NCI-H510A (cell line): Measurements from ENCODE around the gene MRPL32.

Experiments used
- DNase-seq: peaks from one replicate; lab custom pipeline; 2025; lab: John Stamatoyannopoulos, UW

The MRPL32 gene

DNA sequence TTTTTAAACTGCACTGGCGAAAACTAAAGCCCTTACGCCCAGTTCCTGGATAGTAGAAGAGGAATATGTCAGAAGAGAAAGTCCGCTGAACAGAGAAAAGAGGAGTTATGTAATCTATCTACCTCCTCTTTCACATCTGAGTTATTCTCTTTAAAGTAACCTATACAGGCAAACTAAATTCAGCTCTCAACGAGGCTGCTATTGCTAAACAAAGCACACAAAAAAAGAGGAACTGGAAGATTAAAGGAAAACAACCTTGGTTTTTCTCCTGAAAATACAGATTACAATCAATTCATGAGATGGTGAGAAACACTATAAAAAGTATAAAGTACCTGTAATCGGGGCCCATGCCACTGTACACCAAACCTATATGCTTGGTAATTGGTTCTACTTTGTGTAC is 6.0 kb upstream of the MRPL32 start:
- DNase-seq = no peak

DNA sequence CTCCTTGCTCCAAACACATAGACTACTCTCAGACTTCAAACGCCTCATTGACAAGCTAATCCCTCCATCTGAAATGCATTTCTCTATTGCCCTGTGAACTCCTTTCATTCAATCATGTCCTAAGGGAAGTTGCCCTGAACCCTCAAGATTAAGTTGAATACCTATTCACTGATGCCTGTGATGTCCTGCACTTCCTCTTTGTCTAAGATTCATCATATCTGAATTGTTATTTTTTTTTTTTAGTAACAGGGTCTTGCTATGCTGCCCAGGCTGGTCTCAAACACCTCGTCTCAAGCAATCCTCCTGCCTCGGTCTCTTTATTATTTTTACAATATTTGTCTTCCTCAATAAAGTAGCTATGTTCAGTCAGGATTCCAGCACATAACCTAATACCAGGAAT is 3.4 kb upstream of the MRPL32 start:
- no peak for DNase-seq

DNA sequence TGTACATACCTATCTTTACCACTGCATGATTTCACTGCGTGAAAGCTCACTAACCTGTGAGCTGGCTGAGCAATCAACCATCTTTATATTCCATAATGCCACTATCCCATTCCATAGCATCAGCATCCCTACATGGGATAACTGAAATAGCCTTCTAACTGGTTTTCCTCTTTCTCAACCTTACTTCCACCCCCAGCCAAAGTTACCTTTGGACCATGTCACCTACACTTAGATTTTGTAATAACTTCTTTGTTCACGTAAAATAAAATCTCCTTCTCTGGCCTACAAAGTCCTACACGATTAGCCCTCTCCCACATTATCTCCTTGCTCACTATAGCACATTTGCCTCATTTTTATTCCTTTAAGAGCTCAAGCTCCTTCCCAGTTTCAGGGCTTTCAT is 2.7 kb upstream of the MRPL32 start:
- no peak for DNase-seq

DNA sequence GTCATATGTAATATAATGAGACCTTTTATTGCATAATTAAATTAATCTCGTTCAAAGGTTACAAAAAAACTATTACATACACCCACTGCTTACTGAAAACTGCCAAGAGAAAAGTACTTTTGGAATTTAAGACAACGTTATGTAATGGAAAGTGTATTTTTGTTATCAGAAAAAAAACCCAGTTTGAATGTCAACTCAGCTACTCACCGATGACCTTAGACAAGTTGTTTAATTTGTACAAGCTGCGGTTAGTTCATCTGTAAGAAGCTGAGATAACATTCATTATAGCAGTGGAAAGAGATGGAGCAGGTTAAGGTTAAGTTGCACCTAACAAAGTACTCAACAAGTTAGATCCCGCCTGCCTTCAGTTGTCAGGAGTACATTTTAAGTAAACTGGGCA is 1.3 kb upstream of the MRPL32 start:
- no peak for DNase-seq

DNA sequence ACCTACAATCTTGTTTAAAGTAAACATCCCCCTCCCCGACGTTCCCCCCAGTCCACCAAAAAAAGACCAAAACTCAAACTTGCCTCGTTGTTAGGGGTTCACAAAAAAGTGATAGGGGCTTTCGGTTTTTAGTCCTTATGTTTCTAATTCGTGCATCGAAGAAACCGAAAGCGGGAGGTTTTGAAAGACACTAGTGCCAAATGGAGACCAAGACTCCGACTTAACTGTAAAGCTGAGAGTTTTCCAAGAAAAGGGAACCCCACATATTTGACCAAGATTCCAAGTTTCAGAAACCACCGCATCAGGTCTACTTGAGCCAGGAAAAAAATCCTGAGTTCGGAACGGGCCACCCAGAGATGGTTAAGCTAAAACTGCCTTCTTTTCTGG is 736 bp upstream of the MRPL32 start:
- DNase-seq = no peak

DNA sequence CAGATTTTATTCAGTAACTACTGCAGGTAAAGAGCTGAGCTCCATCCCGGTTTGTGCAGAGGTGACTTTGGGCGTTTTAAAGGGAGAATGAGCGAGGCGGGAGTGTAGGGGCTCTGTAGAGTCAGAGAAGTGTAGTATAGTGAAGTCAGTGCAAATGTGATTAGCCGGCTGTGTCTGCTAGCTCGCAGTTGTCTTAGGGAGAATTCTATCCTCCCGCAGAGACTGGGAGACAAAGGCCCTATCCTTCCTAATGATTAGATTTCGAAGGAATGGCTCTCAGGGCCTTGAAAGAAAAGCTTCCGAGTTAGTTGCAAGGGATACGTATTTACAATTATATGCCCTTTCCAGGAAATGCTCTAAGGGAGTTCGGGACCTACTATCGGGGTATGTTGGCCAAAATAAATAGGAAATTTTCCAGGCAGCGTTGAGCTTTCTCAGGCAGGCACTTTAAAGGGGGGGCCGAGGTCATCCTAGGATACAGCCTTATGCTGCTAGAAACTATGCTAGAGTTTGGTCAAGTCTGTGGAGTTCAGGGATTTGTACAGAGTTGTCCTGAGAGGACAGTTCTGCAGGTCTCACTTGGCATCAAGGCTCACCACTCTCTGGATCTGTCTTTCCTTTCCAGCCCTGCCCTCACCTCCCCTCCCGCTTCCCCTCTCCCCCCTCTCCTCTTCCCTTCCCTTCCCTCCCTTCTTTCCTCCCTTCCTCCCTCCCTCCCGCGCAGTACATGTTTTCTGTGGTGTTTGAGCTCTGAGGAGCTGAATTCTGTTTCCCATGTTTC is 825 bp downstream of the MRPL32 start:
- no peak for DNase-seq

DNA sequence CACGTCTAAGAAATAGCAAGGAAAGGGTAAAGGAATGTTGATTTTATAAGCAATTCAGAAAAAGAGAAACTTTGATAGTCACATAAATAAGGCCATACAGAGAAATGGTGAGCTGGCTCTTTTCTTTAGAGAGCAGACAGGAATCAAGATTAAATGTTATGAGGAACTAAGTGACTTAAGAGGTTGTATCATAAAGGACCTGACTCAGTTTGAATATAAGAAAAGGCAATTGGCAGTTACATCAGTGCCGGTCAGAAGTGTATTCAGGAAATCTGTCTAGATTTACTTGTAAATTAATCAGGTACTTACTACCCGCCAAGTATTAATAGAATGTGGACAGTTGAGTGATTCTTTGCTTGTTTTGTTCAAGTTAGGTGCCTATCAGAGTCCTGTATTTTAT is 2.1 kb downstream of the MRPL32 start:
- no peak for DNase-seq

DNA sequence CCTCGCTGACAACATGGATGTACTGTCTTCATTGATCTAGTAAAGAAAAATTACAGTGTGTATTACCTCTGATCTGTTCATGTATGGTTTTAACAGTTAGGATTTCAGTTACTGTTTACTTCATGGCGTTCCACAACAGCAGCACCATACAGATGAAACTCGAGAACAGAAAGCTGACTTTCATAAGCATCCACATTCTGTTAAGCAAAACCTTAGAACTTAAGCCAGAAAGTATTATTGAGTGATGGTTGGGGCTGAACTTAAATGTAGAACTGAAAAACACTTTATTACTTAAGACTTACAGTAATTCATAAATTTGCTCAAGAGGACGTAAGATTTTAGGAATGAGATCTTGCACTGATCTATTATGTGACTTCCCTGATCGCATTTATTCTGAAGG is 3.7 kb downstream of the MRPL32 start:
- DNase-seq = no peak

DNA sequence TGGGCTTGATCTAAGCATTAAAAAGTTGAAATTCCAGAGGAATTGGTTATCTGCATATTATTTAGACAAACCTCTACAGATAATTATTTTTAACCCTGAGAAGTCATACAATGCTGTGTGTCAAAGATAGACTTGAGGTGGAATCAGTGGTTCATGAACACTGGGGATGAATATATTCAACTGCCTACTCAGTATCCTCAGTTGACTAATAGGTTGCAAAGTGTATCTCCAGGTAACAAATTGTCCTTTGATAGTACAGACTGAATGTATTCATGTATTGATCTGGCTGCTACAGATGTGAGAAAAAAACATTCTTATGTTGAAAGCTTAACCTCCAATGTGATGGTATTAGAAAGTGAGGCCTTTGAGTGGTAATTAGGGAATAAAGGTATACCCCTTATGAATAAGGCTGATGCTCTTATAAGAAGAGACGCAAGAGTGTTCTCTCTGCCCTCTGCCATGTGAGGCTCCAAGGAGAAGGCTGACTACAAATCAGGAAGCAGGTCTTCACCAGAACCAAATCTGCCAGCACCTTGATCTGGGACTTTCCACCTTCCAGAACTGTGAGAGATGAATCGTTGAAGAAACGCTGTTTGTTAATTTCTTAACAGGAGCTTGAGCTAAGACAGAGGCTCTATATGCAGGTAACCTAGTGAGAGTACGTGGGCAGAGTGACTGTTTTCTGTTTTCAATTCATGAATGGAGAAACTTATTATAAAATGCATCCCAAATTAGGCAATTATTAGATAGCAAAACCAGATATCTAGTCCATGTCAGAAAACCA is 7.5 kb downstream of the MRPL32 start:
- DNase-seq = no peak

DNA sequence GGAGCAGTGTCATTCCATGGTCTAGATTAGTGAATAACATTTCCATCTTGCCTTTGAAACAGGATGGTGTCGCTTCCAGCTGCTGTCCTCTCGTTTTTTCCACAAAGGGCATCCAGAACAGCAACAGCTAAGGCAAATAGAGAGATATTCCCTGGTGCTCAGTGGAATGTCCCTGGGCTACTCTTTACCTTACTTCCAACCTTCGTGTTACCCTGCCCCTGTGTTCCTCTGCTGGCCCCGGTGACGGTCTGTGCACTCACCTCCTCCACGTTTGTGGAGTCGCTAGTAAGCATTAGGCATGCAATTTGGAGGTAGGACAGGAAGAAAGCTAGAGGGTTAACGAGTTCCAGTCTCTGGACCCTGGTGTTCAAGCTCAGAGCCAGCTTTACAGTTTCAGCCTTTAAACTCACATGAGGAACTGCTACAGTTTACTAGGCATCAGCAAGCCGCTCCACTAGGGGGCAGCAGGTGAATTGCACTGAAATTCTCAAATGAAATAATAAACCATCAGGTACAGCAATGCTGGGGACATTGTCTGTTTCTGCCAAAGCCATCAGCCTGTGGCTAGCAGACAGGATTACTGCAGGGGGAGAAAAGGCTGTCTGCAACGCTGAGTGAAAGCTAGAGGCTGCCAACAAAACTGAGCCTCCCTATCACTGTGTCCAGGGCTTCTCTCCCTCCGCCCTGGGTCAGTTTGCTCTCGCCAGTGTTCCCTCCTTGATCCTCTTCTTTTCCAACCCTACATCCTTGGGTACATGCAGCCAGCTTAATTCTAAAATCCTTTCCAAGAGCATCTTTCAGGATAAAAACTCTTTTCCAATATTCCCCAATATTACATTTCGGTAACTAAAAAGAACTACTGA is 9.0 kb downstream of the MRPL32 start:
- no peak for DNase-seq

DNA sequence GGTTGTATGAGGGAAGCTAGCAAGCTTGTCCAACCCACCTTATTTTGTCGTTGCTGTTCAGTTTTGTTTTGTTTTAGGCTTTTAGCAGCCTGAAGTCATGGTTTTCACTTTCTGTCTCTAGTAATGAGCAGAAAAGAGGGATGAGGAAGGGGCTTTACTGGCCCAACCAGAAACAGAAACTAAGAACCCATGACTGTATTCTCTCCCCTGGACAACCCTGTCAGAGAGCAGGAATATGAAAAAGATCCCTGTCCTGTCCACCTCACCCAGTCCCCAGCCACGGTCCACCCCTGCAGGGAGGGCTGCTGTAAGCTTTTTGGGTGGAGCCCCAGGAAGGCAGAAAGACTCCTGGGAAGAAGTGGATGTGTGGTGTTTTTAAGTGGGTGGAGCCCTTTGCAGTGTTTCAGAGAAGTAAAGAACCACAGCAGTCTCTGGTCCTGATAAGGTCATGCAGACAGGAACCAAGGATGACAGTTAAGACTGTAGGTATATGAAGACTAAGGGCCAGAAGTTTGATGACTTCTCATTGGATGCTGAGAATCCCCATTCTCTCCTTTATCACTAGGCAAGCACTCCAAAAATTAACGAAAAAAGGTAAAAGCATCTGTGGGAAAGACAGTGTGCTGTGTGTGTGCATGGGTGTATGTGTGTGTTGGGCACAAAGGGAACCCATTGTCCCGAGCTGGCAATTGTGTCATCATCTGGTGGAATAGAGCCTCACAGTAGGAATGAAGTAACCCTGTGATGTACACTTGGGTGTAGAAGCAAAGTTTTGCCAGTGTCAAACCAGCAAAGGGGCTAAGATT is 13.8 kb downstream of the MRPL32 start:
- no peak for DNase-seq

DNA sequence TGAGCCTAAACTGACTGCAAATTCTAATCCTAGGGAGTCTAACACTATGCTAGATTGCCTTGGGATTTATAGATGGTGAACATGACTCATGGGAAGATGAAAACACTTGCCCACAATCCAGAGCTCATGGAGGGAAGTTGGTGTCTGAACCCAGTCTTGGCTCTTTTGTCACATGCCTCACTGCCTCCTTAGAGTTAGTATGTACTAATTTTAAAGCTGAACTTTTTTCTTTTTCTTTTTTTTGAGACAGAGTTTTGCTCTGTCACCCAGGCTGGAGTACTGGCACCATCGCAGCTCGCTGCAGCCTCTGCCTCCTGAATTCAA is 14.4 kb downstream of the MRPL32 start:
- no peak for DNase-seq

DNA sequence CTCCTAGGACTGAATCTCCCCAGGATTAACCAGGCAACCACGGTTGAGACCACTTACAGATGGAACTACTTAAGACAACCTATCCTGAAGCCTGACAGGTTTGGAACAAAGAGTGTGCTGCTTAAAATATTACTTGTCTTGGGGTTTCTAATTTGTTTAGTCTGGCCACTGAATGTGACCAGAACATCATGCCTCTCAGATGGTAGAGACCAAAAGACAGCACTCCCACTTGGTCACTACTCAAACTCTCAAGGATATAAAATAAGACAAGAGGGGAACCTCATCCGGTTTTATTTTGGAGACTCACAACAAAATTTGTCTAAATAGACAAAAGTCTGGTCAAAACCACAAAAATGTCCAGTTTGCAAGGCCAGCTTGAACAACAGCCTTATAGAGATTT is 15.3 kb downstream of the MRPL32 start:
- DNase-seq = no peak

DNA sequence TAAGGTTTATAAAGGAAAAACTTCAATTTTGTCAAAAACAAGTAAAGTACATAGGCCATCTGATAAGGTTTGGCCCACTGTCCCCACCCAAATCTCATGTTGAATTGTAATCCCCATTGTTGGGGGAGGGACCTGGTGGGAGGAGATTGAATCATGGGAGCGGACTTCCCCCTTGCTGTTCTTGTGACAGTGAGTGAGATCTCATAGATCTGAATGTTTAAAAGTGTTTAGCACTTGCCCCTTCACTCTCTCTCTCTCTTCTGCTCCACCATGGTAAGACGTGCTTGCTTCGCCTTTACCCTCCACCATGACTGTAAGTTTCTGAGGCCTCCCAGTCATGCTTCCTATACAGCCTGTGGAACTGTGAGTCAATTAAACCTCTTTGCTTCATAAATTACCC is 18.2 kb downstream of the MRPL32 start:
- DNase-seq = no peak

DNA sequence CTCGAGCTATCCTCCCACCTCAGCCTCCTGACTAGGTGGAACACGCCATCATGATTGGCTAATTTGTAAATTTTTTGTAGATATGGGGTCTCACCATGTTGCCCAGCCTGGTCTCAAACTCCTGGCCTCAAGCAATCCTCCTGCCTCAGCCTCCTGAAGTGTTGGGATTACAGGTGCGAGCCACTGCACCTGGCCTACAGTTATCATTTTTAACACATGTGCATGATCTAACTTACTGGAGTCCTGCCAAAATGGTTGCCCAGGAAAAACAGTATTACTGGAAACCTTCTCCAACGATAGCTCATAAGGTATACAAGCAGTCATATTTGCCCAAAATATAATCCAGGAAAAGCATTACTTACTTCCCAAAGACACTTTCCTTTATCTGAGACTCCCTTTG is 20.2 kb downstream of the MRPL32 start:
- DNase-seq = no peak

DNA sequence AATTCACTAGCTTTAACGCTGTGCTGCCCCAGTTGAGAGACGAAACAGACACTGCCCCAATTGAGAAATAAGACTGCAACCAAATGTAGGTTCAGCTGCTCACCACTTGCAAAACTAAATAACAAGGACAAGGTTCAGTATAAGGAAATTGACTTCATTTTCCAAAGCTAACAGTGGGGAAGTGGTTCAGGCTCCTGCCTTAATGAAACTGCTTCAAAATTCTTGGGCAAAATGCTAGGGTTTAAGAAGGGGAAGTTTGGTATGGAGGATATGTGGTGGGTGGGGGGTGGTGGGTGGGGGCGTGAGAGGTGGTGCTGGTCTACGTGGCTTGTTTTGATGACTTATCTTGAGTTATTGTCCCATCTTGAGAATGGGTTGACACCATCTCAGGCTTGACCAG is 21.8 kb downstream of the MRPL32 start:
- DNase-seq = no peak

DNA sequence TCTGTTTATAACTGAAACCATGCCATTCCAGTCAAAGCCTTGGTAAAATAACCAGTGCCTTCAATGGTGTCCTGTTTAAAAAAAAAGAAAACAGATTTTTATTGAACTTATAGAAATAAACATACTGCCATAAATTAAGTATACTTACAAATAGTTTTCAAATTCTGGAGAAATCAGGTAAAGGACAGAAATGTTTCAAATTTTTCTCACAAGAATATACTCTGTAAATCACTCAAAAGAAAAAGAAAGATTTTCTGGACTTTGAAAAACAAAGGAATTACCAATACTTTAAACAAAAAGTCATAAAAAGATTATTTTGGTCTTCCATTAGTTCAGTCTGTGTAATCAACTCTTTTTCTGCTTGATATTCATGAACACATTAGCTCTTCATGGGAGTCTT is 23.9 kb downstream of the MRPL32 start:
- DNase-seq = no peak

DNA sequence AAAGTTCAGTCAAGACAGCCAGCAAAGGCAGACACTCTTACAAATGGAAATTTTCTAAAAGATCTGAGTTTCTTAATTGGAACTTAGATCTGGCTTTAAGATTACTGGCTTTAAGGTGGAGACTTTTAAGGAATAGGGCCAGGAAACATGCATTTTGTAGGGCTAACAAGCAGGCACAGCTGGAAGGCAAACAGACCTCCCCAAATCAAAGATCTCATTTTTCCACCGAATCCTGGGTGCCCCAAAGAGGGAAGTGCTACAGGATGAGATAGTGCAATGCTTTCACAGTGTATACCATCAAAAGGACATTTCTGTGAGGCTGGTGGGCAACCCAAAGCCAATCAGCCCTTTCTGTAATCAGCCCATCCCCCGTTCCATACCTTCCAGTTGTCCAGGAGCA is 27.4 kb downstream of the MRPL32 start:
- DNase-seq = no peak

DNA sequence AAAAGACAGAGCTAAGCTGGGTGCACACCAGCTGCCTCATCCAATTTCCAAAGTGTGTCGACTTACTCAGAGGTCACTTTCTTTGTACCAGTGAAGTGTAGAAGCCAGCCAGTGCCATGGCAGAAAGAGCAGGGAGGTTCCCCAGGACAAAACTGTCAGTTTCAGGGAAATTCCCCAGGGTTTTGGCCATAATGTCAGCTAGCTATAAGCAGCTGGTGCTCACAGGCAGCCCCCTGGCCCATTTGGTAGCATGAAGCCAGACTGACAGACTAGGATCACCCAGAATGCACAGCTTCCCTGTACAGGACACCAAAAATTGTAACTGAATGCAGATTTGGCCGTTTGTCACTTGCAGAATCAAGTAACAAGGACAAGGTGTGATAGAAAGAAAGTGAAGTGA is 28.6 kb downstream of the MRPL32 start:
- DNase-seq = no peak

DNA sequence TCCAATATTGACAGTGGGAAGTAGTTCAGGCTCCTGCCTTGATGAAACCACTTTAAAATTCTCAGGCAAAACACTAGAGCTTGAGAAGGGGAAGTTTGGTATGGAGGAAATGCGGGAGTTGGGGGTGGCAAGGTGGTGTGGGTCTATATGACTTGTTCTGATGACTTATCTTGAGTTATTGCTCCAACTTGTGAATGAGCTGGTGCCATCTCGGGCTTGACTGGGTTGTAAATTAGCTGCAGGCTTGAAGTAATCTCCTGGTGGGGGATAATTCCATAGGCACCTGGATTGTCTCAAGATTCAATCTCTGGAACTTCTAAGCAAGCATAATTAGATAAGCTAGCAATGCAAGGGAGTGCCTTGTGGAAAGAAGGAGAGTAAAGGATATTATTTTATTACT is 29.0 kb downstream of the MRPL32 start:
- DNase-seq = no peak

DNA sequence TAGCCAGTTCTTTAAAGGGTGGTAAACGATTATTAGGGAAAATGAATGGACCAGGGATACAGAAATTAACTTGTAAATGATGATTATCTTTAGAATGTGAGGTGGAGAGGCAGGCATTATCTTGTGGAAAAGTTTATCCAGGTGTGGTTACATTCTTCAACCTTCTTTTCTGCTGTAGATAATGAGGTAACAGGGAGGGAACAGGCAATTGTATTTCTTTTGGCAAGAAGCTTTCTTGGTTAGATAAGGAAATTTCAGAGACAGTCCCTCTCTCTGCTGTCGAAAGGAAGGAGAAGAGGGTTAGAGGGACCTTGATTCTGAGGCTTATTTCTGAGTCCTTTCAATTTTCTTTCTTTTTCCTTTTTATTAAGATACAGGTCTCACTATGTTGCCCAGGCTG is 32.1 kb downstream of the MRPL32 start:
- DNase-seq = no peak
